Measurements from ENCODE around the gene PNPLA8. TPM values are rescaled to one million over a fixed set of nuclear protein-coding genes. Genes with fewer than 3 reads are reported as not detected.

Gene PNPLA8
- total and polyA plus RNA-seq, 2 of the 4 experiments (the other 2 are of a cell fraction): 7.0 to 14.5 TPM

- Histone ChIP-seq H3K4me1 (ENCODE audit: control insufficient read depth, insufficient read depth, low read length) (no peaks in the 10 kb centered on the region), H3K23ac (ENCODE audit: low read depth, low read length) (no peak overlapping the region), H3K4ac (ENCODE audit: low read depth, low read length) (no peak overlapping the region), H3K18ac (ENCODE audit: low read depth, low read length) (no peak overlapping the region), H2AK5ac (ENCODE audit: low read depth, low read length) (no peak overlapping the region), H3K9me1 (ENCODE audit: insufficient read depth, low read length) (no peaks in the 10 kb centered on the region), H2BK20ac (ENCODE audit: low read depth, low read length) (no peak overlapping the region), H3K56ac (ENCODE audit: extremely low read depth, insufficient read depth, low read length) (no peak overlapping the region), H3K79me1 (ENCODE audit: low read depth in 1 of 2, low read length in 2 of 2) (no peaks in the 10 kb centered on the region), H3K4me2 (ENCODE audit: low read depth, low read length) (no peak overlapping the region), H2BK120ac (ENCODE audit: low read depth, low read length) (no peak overlapping the region), H2BK15ac (ENCODE audit: low read depth, low read length) (no peak overlapping the region), H2AFZ (replicated peaks; ENCODE audit: low read length, poor library complexity) (no peak overlapping the region), H2BK5ac (ENCODE audit: low read depth, low read length, poor library complexity, severe bottlenecking) (no peak overlapping the region), H4K91ac (ENCODE audit: insufficient read depth, low read depth, low read length) (no peak overlapping the region), H3K36me3 (ENCODE audit: control insufficient read depth, insufficient read depth, low read length) (no peaks in the 10 kb centered on the region), H3K27ac (ENCODE audit: insufficient read depth, low read length) (no peak overlapping the region), H4K8ac (ENCODE audit: low read depth in 2 of 2, low read length in 2 of 2) (no peak overlapping the region), H3K27me3 (ENCODE audit: control insufficient read depth, insufficient read depth, low read length) (no peaks in the 10 kb centered on the region; the same call in 1 of the 2 replicates), H3K9ac (ENCODE audit: low read depth, low read length) (no peak overlapping the region), H3K4me3 (ENCODE audit: insufficient read depth, low read depth, low read length) (no peak overlapping the region), H2AK9ac (replicated peaks; ENCODE audit: low read depth, low read length, poor library complexity) (no peak overlapping the region), H3K14ac (replicated peaks; ENCODE audit: low read depth, low read length) (no peak overlapping the region), H4K20me1 (ENCODE audit: insufficient read depth, low read length) (no peaks in the 10 kb centered on the region), H3K9me3 (ENCODE audit: control insufficient read depth, insufficient read depth, low read length) (no peaks in the 10 kb centered on the region), H4K5ac (ENCODE audit: low read depth, low read length) (no peak overlapping the region)
- CTCF ChIA-PET: no interaction called here
- POLR2A ChIA-PET (ENCODE audit: unreplicated experiment): no interaction called here
- ATAC-seq (ENCODE audit: low read depth): no peak
- TF ChIP-seq SMC3 (IDR thresholded peaks at IDR 0.05; ENCODE audit: low read depth, low read length): no peak
- TF ChIP-seq, protein P1, sequence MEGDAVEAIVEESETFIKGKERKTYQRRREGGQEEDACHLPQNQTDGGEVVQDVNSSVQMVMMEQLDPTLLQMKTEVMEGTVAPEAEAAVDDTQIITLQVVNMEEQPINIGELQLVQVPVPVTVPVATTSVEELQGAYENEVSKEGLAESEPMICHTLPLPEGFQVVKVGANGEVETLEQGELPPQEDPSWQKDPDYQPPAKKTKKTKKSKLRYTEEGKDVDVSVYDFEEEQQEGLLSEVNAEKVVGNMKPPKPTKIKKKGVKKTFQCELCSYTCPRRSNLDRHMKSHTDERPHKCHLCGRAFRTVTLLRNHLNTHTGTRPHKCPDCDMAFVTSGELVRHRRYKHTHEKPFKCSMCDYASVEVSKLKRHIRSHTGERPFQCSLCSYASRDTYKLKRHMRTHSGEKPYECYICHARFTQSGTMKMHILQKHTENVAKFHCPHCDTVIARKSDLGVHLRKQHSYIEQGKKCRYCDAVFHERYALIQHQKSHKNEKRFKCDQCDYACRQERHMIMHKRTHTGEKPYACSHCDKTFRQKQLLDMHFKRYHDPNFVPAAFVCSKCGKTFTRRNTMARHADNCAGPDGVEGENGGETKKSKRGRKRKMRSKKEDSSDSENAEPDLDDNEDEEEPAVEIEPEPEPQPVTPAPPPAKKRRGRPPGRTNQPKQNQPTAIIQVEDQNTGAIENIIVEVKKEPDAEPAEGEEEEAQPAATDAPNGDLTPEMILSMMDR (conservative IDR thresholded peaks at IDR 0.05; ENCODE audit: low read depth, low read length): no peak
- TF ChIP-seq RAD21 (IDR thresholded peaks at IDR 0.05; ENCODE audit: low read length): no peak
- intact Hi-C loops (cut with micrococcal nuclease) (no loop called here), in situ Hi-C loops (cut with MboI; ENCODE audit: low sequenced_read_pairs) (no loop called here), dilution Hi-C loops (cut with HindIII; ENCODE audit: low sequenced_read_pairs, unreplicated experiment) (no loop called here)
- no CpG with 5 or more reads among the region's 2 CpGs for WGBS, 2 experiments (ENCODE audit: extremely low coverage in 2 of 2, insufficient read length in 1 of 2)
- DNase-seq: no peak
- BruUV-seq (replicated peaks): no TSS peak
Measured at GRCh38 chr7:108434010-108434409, 91.9 kb downstream of the PNPLA8 start.

Data from IMR-90 (cell line).